GM21825 (cell line): ENCODE measurements around the gene MAPRE2.
"Not testable (repeated sequence)": the region's sequence is repeated elsewhere in the genome, so short reads cannot be mapped to it uniquely, and the experiment has no call there.

Experiments
- ATAC-seq: cut with Tn5 transposase; IDR thresholded peaks from one replicate; pipeline ENCODE4 v1.9.1; 2021; ENCODE audit warnings: mild to moderate bottlenecking, moderate library complexity; ENCODE audit not compliant: unreplicated experiment

MAPRE2 gene

DNA sequence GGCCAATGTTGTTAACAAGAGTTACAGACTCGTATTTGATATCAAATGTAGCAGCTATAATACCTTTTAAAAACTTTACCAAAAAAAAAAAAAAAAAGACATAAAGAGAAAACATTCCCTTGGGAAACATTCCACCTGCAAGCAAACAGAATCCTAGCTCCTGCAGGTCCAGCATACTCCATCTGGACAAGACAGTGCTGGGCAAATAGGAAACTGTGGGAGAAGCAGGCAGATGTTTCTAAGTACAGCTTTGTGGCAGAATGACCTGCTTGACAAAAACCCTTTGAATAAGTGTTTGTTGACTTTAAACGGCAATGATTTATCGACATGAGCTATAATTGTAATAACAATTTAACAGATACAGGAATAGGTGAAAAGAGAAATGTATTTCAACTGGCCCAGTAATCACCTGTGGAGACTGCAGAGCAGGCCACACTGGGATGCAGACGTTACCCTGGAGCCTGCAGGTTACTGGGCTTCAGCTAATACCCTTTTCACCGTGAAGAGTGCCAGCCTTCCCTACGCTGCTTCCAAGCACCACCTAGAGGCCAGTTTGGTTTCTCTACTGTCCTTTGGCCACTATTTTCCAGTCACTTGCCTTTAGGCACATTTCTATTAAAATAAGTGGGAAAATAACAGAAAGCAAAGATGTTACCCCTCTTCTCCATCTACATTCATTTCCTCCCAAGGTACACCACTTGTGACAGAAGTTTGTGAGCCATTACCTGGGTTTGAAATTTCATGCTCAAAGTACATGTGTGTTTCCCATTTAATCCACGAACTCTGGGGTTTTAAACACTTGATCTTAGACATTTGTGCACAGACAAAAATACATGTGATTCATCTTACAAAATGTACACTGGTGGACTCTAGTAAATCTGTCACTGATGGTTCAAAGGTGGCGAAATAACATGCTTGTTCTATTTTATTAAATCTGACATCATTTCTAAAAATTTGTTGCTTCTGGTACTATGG is 102.7 kb downstream of the MAPRE2 start:
- no peak for ATAC-seq

DNA sequence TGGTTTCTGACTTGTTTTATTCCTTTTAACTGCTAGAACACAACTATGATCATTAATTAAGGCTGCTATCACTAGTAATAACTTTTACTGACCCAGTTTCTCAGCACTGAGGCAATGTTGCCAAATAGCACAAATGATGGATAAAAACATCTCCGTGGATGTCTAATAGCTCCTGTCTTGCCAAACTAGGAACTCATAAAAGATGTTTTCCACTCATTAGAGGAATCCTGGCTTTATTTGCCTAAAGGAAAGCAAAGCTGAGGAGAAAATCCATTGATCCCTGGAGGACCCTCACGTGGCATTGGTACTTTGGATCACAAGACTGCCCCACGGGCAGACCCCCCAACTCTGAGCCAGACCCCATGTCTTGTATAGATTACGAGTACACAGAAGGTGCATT is 103.5 kb downstream of the MAPRE2 start:
- no peak for ATAC-seq

DNA sequence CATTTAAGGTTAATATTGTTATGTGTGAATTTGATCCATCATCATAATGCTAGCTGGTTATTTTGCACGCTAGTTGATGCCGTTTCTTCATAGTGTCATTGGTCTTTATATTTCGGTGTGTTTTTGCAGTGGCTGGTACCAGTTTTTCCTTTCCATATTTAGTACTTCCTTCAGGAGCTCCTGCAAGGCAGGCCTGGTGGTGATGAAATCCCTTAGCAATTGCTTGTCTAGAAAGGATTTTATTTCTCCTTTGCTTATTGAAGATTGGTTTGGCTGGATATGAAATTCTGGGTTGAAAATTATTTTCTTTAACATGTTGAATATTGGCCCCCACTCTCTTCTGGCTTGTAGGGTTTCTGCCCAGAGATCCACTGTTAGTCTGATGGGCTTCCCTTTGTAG is 109.0 kb downstream of the MAPRE2 start:
- not testable (repeated sequence) for ATAC-seq

DNA sequence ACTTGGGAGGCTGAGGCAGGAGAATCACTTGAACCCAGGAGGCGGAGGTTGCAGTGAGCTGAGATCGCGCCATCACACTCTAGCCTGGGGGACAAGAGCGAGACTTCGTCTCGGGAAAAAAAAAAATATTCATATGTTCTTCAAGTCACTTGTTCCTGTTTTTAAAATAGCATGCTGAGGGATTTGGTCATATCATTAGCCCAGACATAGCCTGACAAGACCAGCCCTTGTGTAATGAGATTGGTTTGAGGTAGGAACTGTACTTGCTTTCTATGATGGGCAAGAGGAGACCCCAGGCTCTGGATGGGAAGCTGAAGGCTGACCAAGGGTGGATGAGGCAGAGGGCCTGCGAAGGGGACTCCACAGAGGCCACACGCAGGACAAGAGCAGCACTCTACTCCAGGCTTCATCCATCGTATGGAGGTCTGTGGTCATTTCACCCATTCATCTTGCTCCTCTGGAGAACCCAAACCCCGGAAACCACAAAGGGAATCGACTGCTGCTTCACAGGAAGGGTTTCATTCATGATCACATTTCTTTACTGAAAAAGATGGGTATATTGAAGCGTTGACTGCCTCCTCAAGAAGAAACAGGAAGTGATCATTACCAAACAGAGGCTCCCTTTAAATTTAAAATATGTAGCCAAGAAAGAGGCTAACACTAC is 112.5 kb downstream of the MAPRE2 start:
- ATAC-seq, result peak; percentile 61

DNA sequence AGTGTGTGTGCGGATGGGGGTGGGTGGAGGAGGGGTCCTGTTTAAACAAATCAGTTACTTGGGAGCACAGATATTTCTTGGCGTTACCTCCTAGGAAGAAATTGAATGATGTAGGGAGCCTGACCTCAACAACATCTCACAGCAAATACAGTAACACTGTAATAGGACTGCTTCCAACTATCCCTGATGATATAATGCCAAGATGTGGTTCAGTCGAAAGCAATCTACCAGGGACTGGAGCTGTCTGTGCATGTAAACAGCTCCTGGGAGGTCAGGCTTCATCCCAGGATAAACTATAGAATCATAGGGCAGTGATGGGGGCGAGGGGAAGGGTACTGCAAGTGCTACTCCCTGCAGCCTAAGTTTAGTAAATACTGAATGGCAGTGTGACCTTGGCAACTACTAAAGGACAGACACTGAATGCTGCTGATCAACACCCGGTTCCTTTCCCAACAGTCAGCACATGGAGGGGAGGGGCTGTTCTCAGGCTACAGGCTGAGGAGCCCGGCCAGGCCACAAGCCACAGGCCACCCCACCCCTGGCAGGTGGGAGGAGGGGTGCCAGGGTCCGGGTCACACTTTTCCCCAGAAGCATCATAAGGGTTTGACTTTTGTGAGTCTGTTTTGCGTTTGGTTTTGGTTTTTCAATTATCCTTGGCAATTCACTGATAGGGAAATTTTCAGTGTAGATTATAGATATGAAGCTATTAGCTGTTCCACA is 114.3 kb downstream of the MAPRE2 start:
- ATAC-seq, result no peak

DNA sequence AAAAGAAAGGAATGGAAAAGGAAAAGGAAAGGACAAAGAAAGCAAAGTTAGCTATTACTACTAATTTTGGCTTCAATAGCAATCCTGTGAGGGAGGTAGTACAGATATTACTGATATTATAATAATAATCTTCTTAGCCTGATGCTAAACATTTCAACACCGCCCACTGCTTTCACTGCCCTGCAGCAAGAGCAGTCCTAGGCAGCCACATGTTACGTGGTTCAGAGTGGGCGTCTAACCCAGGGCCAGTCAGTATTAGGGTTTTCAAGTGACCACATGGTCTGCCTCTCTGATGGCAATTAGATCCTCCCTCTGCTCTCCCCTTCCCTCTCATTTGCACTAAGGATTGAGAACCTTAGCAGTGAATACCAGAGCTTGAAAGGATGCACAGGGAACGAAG is 116.0 kb downstream of the MAPRE2 start:
- no peak for ATAC-seq

DNA sequence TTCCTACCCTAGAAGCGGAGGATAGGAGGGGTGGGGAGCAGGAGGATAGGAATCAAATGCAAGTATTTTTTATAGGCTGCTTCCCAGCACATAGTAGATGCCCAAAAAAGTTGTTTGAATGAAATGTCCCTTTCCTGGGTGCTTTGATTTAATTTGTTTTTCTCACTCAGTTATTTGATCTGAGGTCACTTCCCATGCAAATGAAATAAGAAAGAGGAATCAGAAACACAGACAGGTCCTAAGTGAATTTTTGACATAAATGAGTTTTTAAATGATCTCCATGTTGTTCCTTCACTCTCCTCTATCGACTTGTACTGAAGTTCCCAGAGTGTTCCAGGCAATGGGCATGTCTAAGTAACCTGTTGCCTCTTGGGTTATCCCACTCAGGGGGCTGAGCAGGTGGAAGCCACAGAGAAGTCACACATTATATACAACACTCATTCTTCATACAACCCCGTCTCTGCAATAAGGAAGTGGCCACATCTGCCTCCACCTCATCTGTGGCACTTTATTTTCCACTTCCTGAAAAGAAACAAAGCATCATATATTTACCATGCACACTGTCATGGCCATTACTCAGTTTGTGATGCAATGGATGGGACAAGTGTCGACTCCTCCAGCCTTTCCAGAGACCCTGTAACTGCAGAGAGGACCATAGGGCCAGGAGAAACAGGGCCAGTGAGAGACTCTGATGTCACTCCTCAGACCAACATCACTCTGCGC is 117.7 kb downstream of the MAPRE2 start:
- no peak for ATAC-seq

DNA sequence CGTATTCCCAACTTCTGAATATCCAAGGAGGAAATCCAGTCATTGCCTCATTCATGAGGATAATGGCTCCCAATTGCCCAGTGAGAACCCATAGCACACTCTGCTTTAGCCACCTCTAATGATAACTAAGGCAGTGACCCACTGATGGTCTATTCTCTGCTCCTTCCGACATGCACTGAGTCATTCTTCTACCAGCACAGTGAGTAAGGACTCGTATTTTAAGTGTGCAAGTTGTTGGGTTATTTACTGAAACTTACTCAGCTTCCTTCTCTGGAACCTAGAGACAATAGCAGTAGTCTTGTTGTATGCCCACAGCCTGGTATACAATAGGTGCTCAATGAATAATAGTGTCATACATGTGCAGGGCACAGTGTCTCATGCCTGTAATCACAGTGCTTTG is 118.6 kb downstream of the MAPRE2 start:
- ATAC-seq, result no peak

DNA sequence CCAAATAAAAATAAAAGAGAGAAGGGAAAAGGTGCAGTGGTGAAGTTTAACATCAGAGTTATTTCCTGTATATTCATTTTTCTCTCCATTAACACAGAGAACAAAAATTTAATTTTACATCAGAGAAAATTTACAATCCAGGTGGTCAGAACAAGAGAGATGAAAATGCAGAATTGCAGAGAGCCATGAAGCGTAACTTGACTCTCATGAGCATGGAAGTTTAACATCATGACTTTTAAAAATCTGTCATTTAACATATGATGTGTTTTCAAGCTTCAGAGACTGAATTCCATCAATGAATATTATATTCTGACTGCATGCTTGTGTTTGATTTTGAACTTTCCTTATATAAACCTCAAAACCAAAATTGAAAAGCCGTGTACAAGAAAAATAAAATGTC is 120.3 kb downstream of the MAPRE2 start:
- no peak for ATAC-seq

DNA sequence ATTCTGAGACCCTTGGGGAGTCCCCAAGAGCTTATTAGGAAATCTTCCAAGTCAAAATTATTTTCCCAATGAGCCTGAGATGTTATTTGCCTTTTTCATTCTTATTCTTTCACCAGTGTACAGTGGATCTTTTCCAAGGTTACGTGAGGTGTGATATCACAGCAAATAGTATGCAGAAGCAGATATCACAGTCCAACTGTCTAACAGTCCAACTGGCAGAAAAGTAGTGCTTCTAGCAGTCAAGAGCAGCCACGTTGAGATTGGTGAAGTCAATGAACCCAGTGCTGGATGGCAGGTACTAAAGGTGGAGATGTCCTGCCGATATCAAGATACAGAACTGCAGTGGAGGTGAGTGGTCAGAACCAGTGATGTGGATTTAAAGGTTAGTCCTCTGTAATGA is 120.7 kb downstream of the MAPRE2 start:
- no peak for ATAC-seq

DNA sequence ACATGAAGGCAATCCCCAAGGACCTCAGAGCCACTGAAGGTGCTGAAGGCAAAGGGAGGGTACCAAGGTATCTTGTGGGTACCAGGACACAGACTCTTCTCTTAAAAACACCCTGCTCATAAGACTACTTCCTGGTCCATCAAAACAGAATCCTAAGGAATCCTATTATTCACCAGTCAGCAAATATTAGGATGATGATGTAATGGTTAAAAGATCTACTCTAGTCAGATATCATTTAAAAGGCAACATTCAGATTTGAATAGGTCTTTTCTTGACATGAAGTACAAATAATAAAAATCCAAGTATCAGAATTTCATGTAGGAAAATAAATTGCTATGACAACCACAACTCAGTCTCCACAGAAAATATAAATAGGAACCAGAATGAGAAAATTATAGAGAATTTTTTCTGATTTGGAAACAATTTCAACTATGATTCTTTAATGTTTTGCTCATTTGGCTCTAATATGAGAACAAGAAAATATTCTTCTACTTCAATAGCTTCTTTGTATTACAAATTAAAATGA is 121.9 kb downstream of the MAPRE2 start:
- no peak for ATAC-seq

DNA sequence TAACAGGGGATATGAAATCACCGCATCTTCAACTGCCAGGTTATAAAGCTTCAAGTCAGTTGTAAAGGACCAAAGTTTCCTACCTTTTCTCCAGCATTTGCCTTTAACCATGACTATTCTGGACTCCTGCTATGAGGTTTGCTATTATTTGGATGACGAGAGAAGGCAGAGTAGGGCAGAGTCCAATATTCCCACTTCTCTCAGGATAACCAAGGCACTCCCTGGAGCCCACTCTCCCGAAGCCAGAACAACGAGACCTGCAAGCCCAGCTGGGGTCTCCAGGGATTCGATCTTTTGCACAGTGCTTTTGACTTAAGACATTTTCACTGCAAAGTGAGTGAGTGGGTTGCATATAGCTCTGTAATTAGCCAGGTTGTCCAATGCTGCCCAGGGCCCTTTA is 122.5 kb downstream of the MAPRE2 start:
- ATAC-seq, result no peak

DNA sequence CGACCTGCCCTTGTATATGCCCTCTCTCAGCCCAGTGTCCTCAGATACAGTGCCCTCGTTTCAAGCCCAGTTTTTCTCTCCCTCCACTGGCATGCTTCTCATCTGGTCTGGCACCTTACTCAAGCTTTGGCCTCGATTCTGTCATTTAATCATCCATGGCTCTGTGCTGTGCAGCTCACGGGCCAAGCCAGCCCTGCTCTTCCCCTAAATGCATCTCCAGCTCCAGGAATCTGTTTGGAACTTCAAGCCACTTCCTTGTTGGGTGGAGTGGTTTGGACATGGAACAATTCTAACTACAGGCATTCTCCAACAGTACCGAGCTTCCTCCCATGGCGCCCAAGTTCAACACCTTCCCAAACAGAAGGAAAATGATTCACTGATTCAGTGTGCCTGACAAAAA is 122.9 kb downstream of the MAPRE2 start:
- no peak for ATAC-seq

DNA sequence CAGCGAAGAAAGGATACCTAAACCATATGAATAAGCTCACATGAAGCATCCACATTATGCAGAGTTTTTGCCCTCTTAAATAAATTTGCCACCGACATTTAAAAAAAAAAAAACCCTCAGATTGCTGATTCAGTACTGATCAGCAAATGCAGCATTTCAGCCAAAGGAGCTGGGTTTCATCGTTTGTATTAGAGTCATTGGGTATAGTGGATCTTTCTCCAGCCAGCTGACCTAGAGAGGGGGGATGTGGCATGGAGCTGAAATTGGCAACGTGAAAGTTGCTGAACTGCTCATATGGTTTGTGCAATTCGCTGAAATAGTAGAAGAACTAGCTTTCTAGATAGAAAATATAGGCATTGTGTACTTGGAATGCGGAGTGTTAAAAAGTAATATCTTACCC is 126.1 kb downstream of the MAPRE2 start:
- no peak for ATAC-seq

DNA sequence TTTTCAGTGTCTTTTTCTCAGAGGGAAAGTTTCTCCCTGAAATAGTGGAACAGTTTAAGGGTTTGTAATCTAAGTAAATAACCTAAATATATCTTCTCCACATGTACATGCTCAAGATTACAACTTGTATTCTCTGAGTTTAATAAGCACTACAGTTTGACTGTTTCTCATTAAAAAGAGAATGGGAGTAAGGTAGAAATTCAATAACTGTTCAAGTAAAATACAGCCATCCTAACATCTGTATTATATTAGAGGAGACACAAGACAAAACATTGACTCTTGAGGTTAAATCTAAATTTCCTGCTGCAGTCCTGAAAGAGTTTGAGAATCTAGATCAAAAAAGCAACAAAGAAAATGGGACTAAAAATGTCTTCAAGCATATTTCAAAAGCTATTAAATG is 126.6 kb downstream of the MAPRE2 start:
- no peak for ATAC-seq

DNA sequence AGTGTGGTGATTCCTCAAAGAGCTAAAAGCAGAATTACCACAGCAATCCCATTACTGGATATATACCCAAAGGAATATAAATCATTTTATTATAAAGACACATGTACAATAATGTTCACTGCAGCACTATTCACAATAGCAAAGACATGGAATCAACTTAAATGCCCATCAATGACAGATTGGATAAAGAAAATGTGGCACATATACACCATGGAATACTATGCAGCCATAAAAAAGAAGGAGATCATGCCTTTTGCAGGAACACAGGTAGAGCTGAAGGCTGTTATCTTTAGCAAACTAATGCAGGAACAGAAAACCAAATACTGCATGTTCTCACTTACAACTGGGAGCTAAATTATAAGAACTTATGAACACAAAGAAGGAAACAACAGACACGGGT is 129.1 kb downstream of the MAPRE2 start:
- not testable (repeated sequence) for ATAC-seq

DNA sequence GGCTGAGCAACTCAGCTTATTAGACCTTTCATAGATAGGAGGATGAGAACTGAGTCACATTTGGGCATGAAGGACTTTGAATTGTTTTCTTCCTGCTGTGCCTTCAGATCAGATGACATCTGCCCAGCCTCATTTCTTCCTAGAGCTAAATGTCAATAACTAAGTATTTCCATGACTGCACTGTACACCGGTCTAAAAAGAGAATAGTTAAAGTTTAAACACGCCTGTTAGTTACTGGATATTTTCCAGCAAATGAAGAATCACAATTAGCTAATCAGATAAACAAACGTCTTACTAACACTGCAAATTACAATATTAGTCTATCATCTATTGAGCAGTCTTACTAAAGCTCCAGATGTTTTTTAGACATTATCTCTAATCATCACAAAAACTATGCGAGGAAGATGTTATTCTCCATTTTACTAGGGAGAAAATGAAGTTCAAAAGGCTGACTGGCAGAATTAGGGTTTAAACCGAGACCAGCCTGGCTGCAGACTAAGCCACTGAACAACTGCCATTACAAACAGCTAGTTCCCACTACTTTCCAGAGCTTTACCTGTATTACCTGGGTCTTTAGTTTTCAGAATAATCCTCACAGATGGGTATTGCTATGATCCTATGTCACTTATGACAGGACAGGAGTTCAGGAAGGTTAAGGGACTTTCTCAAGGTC is 130.2 kb downstream of the MAPRE2 start:
- ATAC-seq, result no peak

DNA sequence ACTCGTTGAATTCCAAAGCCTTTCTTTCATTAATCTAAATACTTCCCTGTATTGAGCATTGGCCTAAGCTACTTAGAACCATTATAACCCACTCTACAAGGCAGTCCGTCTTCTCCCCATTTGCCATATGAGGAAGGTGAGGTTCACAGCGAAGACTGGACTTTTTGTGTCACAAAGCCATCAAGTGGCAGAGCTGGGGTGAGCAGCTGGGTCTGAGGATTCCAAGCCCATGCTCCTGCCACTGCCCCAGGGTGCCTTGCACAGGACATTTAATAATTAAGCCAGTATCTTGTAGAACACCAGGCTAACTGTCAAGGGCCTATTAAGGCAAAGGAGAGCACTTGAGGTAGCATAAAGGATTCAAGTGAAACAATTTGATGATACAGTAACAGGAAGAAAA is 130.8 kb downstream of the MAPRE2 start:
- no peak for ATAC-seq

DNA sequence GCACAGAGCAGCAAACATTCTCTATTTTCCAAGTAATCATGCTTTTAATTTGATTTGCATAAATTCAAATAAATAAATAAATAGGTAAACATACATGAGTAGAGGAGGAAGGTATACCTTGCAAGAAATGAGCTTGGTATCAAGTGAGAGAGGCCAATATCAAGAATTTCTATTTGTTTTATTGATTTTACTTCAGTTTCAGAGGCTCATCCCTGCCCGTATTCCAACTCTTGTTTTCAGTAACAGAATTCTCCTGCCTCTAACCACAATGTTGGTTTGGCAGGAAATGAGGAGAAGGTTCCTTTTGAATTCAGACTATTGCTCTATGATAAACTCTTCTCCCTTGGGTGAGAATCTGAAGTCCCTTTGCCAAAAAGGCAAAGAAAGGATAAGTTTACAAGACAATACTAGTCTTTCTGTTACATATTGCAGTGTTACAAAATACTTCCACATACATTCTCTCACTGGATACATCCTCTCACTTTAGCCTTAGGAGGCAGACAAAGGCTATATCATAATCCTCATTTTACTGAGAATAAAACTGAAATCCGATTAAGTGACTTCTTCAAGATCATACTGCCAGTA is 131.3 kb downstream of the MAPRE2 start:
- ATAC-seq, result no peak
